Lower leg skin (tissue), 3 donors: Measurements from ENCODE around the gene ARRDC1.

Experiments
- POLR2A ChIP-seq, 2 donors: fragments of 450-650 bp; IDR thresholded peaks; one replicate each; pipeline ENCODE4 v1.6.1; 2016 to 2017; ENCODE audit warnings: antibody characterized with exemption in 2 of 2, mild to moderate bottlenecking in 1 of 2, moderate library complexity in 1 of 2
- TF ChIP-seq, protein P1 (sequence below), 3 donors: fragments of 450-650 bp; IDR thresholded peaks; one replicate each; pipeline ENCODE4 v1.5.1; 2016; ENCODE audit warnings: antibody characterized with exemption in 3 of 3, mild to moderate bottlenecking in 3 of 3, moderate library complexity in 2 of 3

DNA sequence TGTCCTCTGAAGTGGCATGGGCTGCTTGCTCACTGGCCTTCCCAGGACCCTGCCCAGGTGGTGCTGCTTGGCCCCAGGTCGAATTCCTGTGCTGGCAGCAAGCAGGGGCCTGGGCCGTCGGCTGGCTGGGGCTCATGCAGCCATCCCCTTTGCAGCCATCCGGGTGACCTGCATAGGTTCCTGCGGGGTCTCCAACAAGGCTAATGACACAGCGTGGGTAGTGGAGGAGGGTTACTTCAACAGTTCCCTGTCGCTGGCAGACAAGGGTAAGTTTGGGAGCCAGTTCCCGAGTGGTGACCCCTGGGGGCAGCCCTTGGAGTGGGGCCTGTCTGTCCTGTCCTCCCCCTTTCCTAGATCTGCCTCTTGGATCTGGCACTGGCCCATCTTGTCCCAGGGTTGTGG lies 7.3 kb downstream of the ARRDC1 start:
- TF ChIP-seq, protein P1, sequence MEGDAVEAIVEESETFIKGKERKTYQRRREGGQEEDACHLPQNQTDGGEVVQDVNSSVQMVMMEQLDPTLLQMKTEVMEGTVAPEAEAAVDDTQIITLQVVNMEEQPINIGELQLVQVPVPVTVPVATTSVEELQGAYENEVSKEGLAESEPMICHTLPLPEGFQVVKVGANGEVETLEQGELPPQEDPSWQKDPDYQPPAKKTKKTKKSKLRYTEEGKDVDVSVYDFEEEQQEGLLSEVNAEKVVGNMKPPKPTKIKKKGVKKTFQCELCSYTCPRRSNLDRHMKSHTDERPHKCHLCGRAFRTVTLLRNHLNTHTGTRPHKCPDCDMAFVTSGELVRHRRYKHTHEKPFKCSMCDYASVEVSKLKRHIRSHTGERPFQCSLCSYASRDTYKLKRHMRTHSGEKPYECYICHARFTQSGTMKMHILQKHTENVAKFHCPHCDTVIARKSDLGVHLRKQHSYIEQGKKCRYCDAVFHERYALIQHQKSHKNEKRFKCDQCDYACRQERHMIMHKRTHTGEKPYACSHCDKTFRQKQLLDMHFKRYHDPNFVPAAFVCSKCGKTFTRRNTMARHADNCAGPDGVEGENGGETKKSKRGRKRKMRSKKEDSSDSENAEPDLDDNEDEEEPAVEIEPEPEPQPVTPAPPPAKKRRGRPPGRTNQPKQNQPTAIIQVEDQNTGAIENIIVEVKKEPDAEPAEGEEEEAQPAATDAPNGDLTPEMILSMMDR (IDR thresholded peaks at IDR 0.05): no peak
- TF ChIP-seq POLR2A (IDR thresholded peaks at IDR 0.05): no peak
